Natural killer cell (primary cell): ENCODE data around the gene WLS. TPM values are rescaled to one million over a fixed set of nuclear protein-coding genes. Genes with fewer than 3 reads are reported as not detected.

Experiments
- ATAC-seq, 3 donors: fragments of 150-1000 bp in 2 of 3; fragments of 200-7000 bp in 1 of 3; cut with Tn5 transposase; 1 replicate in 1 of 3; 2 replicates in 2 of 3; pipeline ENCODE4 v1.10.0; 2021; ENCODE audit warnings: mild to moderate bottlenecking in 2 of 3, moderate library complexity in 2 of 3
- DNase-seq, 2 donors: peaks; one replicate each; pipeline versions ENCODE4 v3.0.0 to v3.0.0-alpha.2; 2013 to 2021; ENCODE audit warnings: mixed read lengths in 1 of 2
- H3K27ac ChIP-seq: one replicate; pipeline ENCODE4 v1.5.1; 2013; ENCODE audit warnings: mild to moderate bottlenecking, low read length
- H3K27me3 ChIP-seq: one replicate; pipeline ENCODE4 v1.6.1; 2013; ENCODE audit warnings: low read length; ENCODE audit not compliant: control insufficient read depth, insufficient read depth
- H3K36me3 ChIP-seq: one replicate; pipeline ENCODE4 v1.6.1; 2013; ENCODE audit warnings: low read length; ENCODE audit not compliant: control insufficient read depth, insufficient read depth
- H3K4me1 ChIP-seq: one replicate; pipeline ENCODE4 v1.6.1; 2013; ENCODE audit warnings: low read length; ENCODE audit not compliant: control insufficient read depth, insufficient read depth
- H3K4me3 ChIP-seq: one replicate; pipeline ENCODE4 v1.5.1; 2013; ENCODE audit warnings: low read length
- H3K9me3 ChIP-seq: one replicate; pipeline ENCODE4 v1.6.1; 2013; ENCODE audit warnings: low read length; ENCODE audit not compliant: control insufficient read depth, insufficient read depth
- H3K27ac Mint-ChIP-seq, 2 donors: one replicate each; pipeline ENCODE4 v1.8.0; 2022; ENCODE audit warnings: mild to moderate bottlenecking in 2 of 2, mixed read lengths in 2 of 2, moderate library complexity in 1 of 2
- H3K27me3 Mint-ChIP-seq, 2 donors: one replicate each; pipeline ENCODE4 v1.8.0; 2022; ENCODE audit warnings: low read depth in 2 of 2, mixed read lengths in 2 of 2
- H3K36me3 Mint-ChIP-seq: one replicate; pipeline ENCODE4 v1.8.0; 2022; ENCODE audit warnings: mixed read lengths
- H3K4me1 Mint-ChIP-seq, 2 donors: one replicate each; pipeline ENCODE4 v1.8.0; 2022; ENCODE audit warnings: mixed read lengths in 2 of 2
- H3K4me3 Mint-ChIP-seq: one replicate; pipeline ENCODE4 v1.8.0; 2022; ENCODE audit warnings: mild to moderate bottlenecking, moderate library complexity, mixed read lengths
- H3K9me3 Mint-ChIP-seq, 2 donors: one replicate each; pipeline ENCODE4 v1.8.0; 2022; ENCODE audit warnings: mixed read lengths in 2 of 2
- WGBS: methylation state at CpG from one replicate; pipeline ENCODE4 v1.1.7; 2013; ENCODE audit warnings: missing lambda C conversion rate; ENCODE audit not compliant: insufficient coverage; 5-methylcytosine and 5-hydroxymethylcytosine counted together
- intact Hi-C: fragments of 100-400 bp; cut with micrococcal nuclease; formaldehyde crosslinking; loops from one replicate; pipeline ENCODE4 v1.14.2; 2022
- total RNA-seq, 4 donors: library from RNA; stranded (reverse); fragments of 120-200 nt in 1 of 4; gene quantifications; one replicate each; pipeline versions ENCODE4 v1.2.3 to v1.2.4, GENCODE V29; 2013 to 2022
- TF ChIP-seq, protein P1 (sequence below): fragments of 200-600 bp; IDR thresholded peaks from one replicate; pipeline ENCODE4 v1.8.0; 2022; ENCODE audit warnings: antibody characterized with exemption

Gene WLS
- total RNA-seq, 3 donors from 2014 or later (not counting 1 experiment from before 2014, with no cell fraction given), result 0.75 to 1.4 TPM; not detected in 1

- Mint-ChIP-seq H3K27ac (no peak overlapping the region), H3K36me3 (no peaks in the 10 kb centered on the region), H3K4me1 (no peaks in the 10 kb centered on the region), H3K27me3 (no peaks in the 10 kb centered on the region), H3K4me3 (no peak overlapping the region), H3K9me3 (peaks cover 0 to 3% of the 10 kb centered on the region in 2 donors)
- ATAC-seq (no peak), DNase-seq (no peak)
- intact Hi-C loops, result no loop called here
- TF ChIP-seq, protein P1, sequence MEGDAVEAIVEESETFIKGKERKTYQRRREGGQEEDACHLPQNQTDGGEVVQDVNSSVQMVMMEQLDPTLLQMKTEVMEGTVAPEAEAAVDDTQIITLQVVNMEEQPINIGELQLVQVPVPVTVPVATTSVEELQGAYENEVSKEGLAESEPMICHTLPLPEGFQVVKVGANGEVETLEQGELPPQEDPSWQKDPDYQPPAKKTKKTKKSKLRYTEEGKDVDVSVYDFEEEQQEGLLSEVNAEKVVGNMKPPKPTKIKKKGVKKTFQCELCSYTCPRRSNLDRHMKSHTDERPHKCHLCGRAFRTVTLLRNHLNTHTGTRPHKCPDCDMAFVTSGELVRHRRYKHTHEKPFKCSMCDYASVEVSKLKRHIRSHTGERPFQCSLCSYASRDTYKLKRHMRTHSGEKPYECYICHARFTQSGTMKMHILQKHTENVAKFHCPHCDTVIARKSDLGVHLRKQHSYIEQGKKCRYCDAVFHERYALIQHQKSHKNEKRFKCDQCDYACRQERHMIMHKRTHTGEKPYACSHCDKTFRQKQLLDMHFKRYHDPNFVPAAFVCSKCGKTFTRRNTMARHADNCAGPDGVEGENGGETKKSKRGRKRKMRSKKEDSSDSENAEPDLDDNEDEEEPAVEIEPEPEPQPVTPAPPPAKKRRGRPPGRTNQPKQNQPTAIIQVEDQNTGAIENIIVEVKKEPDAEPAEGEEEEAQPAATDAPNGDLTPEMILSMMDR, result no peak
- no peaks in the 10 kb centered on the region for H3K27me3 ChIP-seq
- no peak overlapping the region for H3K27ac ChIP-seq
- no peaks in the 10 kb centered on the region for H3K9me3 ChIP-seq
- H3K4me1 ChIP-seq, result no peaks in the 10 kb centered on the region
- H3K36me3 ChIP-seq, result no peaks in the 10 kb centered on the region
- H3K4me3 ChIP-seq, result no peak overlapping the region
- WGBS, result 88% methylated on average over 3 of the region's 3 CpGs
These were observed 65.1 kb downstream of the WLS start for GRCh38 chr1:68167211-68167610.

- Mint-ChIP-seq H3K27ac (no peak overlapping the region), H3K4me3 (no peak overlapping the region), H3K36me3 (no peaks in the 10 kb centered on the region), H3K4me1 (no peaks in the 10 kb centered on the region), H3K27me3 (no peaks in the 10 kb centered on the region), H3K9me3 (peaks cover 0 to 3% of the 10 kb centered on the region in 2 donors)
- H3K4me1 ChIP-seq, result no peaks in the 10 kb centered on the region
- DNase-seq, result no peak
- TF ChIP-seq, protein P1, result no peak
- intact Hi-C loops, result no loop called here
- no peaks in the 10 kb centered on the region for H3K36me3 ChIP-seq
- no peak for ATAC-seq
- 95% methylated on average over 2 of the region's 2 CpGs for WGBS
- H3K4me3 ChIP-seq, result no peak overlapping the region
- H3K27me3 ChIP-seq, result no peaks in the 10 kb centered on the region
- H3K27ac ChIP-seq, result no peak overlapping the region
- no peaks in the 10 kb centered on the region for H3K9me3 ChIP-seq
These were observed 66.0 kb downstream of the WLS start for GRCh38 chr1:68166348-68166747.

DNA sequence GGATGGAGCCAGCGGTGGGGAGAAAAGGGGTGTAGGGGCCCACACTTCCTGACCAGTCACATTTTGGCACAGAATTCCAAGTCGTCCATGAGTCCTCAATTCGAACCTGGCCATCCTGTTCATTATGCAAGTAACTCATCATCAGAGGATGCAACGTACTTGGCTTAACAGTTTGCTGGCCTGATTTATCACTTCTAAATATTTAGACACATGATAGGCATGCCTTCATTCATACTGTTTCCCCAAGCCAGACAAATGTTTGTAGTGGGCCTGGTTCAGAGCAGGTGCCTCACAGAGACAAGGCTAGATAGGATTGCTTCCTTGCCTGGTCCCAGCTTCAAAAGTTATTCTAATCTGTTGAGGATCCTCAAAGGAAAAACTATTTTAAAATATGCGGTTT is 66.7 kb downstream of the WLS start:
- 79% methylated on average over 4 of the region's 5 CpGs for WGBS
- no peaks in the 10 kb centered on the region for H3K9me3 ChIP-seq
- no peaks in the 10 kb centered on the region for H3K27me3 ChIP-seq
- no peak overlapping the region for H3K4me3 Mint-ChIP-seq
- H3K27ac Mint-ChIP-seq, result no peak overlapping the region
- no peaks in the 10 kb centered on the region for H3K36me3 Mint-ChIP-seq
- H3K4me1 ChIP-seq, result no peaks in the 10 kb centered on the region
- ATAC-seq (no peak), DNase-seq (no peak)
- TF ChIP-seq, protein P1, result no peak
- no peaks in the 10 kb centered on the region for H3K4me1 Mint-ChIP-seq
- H3K27ac ChIP-seq, result no peak overlapping the region
- no peaks in the 10 kb centered on the region for H3K27me3 Mint-ChIP-seq
- intact Hi-C loops, result no loop called here
- H3K36me3 ChIP-seq, result no peaks in the 10 kb centered on the region
- H3K4me3 ChIP-seq, result no peak overlapping the region
- peaks cover 0 to 3% of the 10 kb centered on the region in 2 donors for H3K9me3 Mint-ChIP-seq

DNA sequence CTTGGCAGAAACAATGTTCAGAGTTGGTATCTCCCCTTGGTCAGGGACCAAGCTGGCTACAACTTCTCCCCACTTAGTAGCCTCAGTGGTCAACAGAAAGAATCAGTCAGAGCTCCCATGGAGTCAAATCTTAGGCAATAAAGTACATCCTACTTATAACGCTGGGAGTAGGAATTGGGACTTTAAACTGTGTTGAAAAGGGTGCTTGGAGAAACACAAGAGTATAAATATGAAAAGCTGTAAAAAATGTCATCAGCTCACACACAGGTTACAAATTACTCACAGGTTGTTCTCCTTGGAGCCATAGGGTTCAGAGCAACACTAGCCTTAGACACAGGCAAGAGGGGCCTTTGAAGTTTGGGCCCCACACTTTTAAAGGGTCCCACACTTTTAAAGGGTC is 67.4 kb downstream of the WLS start:
- WGBS, result no CpG with 5 or more reads among the region's 1 CpG
- TF ChIP-seq, protein P1, result no peak
- no peak for DNase-seq

More for the DNA sequence above, 67.4 kb downstream of the WLS start:
- no peaks in the 10 kb centered on the region for H3K27me3 ChIP-seq
- H3K27me3 Mint-ChIP-seq, result no peaks in the 10 kb centered on the region
- H3K4me3 ChIP-seq, result no peak overlapping the region
- no peaks in the 10 kb centered on the region for H3K36me3 Mint-ChIP-seq
- peaks cover 0 to 3% of the 10 kb centered on the region in 2 donors for H3K9me3 Mint-ChIP-seq
- H3K27ac Mint-ChIP-seq, result no peak overlapping the region
- no peaks in the 10 kb centered on the region for H3K4me1 Mint-ChIP-seq
- H3K36me3 ChIP-seq, result no peaks in the 10 kb centered on the region
- no peak for ATAC-seq
- no peaks in the 10 kb centered on the region for H3K4me1 ChIP-seq
- intact Hi-C loops, result no loop called here
- H3K9me3 ChIP-seq, result no peaks in the 10 kb centered on the region
- no peak overlapping the region for H3K27ac ChIP-seq
- no peak overlapping the region for H3K4me3 Mint-ChIP-seq
